H1 (cell line): ENCODE results near the gene MROH2B.

Experiments used
- CREB1 ChIP-seq: IDR thresholded peaks from 2 replicates; pipeline ENCODE4 v1.6.1; 2012; ENCODE audit warnings: inconsistent platforms
- MAFK ChIP-seq: IDR thresholded peaks from 2 replicates; pipeline ENCODE4 v1.6.1; 2012; ENCODE audit warnings: low read depth, mild to moderate bottlenecking, improper control_type of control experiment, low read length
- POLR2A ChIP-seq, 2 experiments: IDR thresholded peaks; 1 replicate in 1 of 2; 2 replicates in 1 of 2; pipeline ENCODE4 v1.6.1; 2011; ENCODE audit warnings: low read depth in 2 of 2, low read length in 2 of 2, mild to moderate bottlenecking in 2 of 2; ENCODE audit errors: control extremely low read depth in 1 of 2
- POLR2AphosphoS5 ChIP-seq: IDR thresholded peaks from 2 replicates; pipeline ENCODE4 v1.6.1; 2011; ENCODE audit warnings: low read depth, low read length
- RNF2 ChIP-seq: fragments of 200-900, 300-1000 bp; sonication (generic); IDR thresholded peaks from 2 replicates; pipeline ENCODE4 v1.7.1; 2016; ENCODE audit warnings: borderline replicate concordance, low read depth, mild to moderate bottlenecking, antibody characterized with exemption, low read length; ENCODE audit not compliant: poor library complexity, severe bottlenecking; ENCODE audit errors: missing control alignments
- TF ChIP-seq, protein P1 (sequence below), 3 experiments: IDR thresholded peaks; 1 replicate in 2 of 3; 2 replicates in 1 of 3; pipeline versions ENCODE4 v1.5.1 to v1.6.1; 2011; ENCODE audit warnings: low read length in 3 of 3, mild to moderate bottlenecking in 3 of 3, inconsistent platforms in 2 of 3, low read depth in 1 of 3, moderate library complexity in 1 of 3; ENCODE audit not compliant: insufficient read depth in 1 of 3; ENCODE audit errors: control extremely low read depth in 1 of 3

DNA sequence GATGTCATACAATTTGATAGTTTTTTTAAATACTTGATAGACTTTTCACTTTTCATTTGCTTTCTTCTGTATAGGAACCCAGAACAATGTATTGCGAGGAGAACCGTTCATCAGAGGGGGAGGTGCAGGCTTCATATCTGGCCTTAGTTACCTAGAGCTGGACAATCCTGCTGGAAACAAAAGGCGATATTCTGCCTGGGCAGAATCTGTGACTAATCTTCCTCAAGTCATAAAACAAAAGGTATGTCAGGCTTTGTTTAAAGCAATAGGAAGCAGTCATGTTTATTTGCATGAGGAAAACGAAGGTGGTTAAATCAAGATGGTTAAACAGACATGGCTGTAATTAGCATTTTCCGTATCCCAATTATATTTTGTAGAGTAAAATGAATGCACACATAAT, 115.8 kb downstream of the MROH2B start:
- no peak for TF ChIP-seq POLR2A (IDR thresholded peaks at IDR 0.05; ENCODE audit: control extremely low read depth in 1 of 2, low read depth in 2 of 2, low read length in 2 of 2)
- TF ChIP-seq MAFK = no peak
- TF ChIP-seq POLR2AphosphoS5 = no peak
- no peak for TF ChIP-seq CREB1
- TF ChIP-seq, protein P1, sequence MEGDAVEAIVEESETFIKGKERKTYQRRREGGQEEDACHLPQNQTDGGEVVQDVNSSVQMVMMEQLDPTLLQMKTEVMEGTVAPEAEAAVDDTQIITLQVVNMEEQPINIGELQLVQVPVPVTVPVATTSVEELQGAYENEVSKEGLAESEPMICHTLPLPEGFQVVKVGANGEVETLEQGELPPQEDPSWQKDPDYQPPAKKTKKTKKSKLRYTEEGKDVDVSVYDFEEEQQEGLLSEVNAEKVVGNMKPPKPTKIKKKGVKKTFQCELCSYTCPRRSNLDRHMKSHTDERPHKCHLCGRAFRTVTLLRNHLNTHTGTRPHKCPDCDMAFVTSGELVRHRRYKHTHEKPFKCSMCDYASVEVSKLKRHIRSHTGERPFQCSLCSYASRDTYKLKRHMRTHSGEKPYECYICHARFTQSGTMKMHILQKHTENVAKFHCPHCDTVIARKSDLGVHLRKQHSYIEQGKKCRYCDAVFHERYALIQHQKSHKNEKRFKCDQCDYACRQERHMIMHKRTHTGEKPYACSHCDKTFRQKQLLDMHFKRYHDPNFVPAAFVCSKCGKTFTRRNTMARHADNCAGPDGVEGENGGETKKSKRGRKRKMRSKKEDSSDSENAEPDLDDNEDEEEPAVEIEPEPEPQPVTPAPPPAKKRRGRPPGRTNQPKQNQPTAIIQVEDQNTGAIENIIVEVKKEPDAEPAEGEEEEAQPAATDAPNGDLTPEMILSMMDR (IDR thresholded peaks at IDR 0.05; ENCODE audit: control extremely low read depth in 1 of 3, insufficient read depth in 1 of 3, low read depth in 1 of 3, low read length in 3 of 3) = no peak
- no peak for TF ChIP-seq RNF2
